WERI-Rb-1 (cell line): ENCODE measurements around the gene TMIGD1.
"Not testable (repeated sequence)": the region's sequence is repeated elsewhere in the genome, so short reads cannot be mapped to it uniquely, and the experiment has no call there.

Experiments used
- DNase-seq: peaks from one replicate; pipeline ENCODE4 v3.0.0-alpha.2; 2020
- H3K27ac ChIP-seq: fragments of 250-450 bp; sonication (Bioruptor Pico); 2 replicates; pipeline ENCODE4 v1.5.1; 2020; ENCODE audit warnings: mild to moderate bottlenecking, moderate library complexity
- H3K27me3 ChIP-seq: fragments of 250-450 bp; sonication (Bioruptor Pico); 2 replicates; pipeline ENCODE4 v1.5.1; 2021; ENCODE audit warnings: mild to moderate bottlenecking, low read depth, moderate library complexity; ENCODE audit not compliant: insufficient read depth, severe bottlenecking
- H3K36me3 ChIP-seq: fragments of 250-450 bp; sonication (Bioruptor Pico); 2 replicates; pipeline ENCODE4 v1.5.1; 2020; ENCODE audit warnings: mild to moderate bottlenecking, moderate library complexity
- H3K4me3 ChIP-seq: 2 replicates; pipeline ENCODE4 v1.5.1; 2011; ENCODE audit warnings: low read depth, mild to moderate bottlenecking, control low read depth, low read length
- H3K9me3 ChIP-seq: fragments of 250-450 bp; sonication (Bioruptor Pico); 2 replicates; pipeline ENCODE4 v1.5.1; 2021; ENCODE audit warnings: mild to moderate bottlenecking, moderate library complexity; ENCODE audit not compliant: severe bottlenecking
- TF ChIP-seq, protein P1 (sequence below): IDR thresholded peaks from 2 replicates; pipeline ENCODE4 v1.5.1; 2011; ENCODE audit warnings: low read depth, mild to moderate bottlenecking, control low read depth, inconsistent platforms, low read length

Gene TMIGD1

GRCh38 chr17:30354701-30355100 lies 20.8 kb upstream of the TMIGD1 start:
- Histone ChIP-seq H3K27ac (no peak overlapping the region), H3K4me3 (no peak overlapping the region)
- TF ChIP-seq, protein P1, sequence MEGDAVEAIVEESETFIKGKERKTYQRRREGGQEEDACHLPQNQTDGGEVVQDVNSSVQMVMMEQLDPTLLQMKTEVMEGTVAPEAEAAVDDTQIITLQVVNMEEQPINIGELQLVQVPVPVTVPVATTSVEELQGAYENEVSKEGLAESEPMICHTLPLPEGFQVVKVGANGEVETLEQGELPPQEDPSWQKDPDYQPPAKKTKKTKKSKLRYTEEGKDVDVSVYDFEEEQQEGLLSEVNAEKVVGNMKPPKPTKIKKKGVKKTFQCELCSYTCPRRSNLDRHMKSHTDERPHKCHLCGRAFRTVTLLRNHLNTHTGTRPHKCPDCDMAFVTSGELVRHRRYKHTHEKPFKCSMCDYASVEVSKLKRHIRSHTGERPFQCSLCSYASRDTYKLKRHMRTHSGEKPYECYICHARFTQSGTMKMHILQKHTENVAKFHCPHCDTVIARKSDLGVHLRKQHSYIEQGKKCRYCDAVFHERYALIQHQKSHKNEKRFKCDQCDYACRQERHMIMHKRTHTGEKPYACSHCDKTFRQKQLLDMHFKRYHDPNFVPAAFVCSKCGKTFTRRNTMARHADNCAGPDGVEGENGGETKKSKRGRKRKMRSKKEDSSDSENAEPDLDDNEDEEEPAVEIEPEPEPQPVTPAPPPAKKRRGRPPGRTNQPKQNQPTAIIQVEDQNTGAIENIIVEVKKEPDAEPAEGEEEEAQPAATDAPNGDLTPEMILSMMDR = no peak

GRCh38 chr17:30352240-30352814 lies 18.5 kb upstream of the TMIGD1 start:
- Histone ChIP-seq H3K36me3 (no peaks in the 10 kb centered on the region), H3K27ac (no peak overlapping the region), H3K4me3 (no peak overlapping the region), H3K9me3 (no peaks in the 10 kb centered on the region), H3K27me3 (no peaks in the 10 kb centered on the region)
- TF ChIP-seq, protein P1 = no peak
- no peak for DNase-seq

More at GRCh38 chr17:30354701-30355100, 20.8 kb upstream of the TMIGD1 start:
- no peaks in the 10 kb centered on the region for H3K36me3 ChIP-seq
- H3K27me3 ChIP-seq = no peaks in the 10 kb centered on the region
- no peaks in the 10 kb centered on the region for H3K9me3 ChIP-seq
- DNase-seq = no peak

GRCh38 chr17:30351735-30352134 lies 17.9 kb upstream of the TMIGD1 start:
- TF ChIP-seq, protein P1 = no peak
- H3K27me3 ChIP-seq = no peaks in the 10 kb centered on the region
- no peaks in the 10 kb centered on the region for H3K36me3 ChIP-seq
- H3K9me3 ChIP-seq = no peaks in the 10 kb centered on the region
- H3K4me3 ChIP-seq = no peak overlapping the region
- no peak for DNase-seq
- H3K27ac ChIP-seq = no peak overlapping the region

- H3K36me3 ChIP-seq, H3K27me3 ChIP-seq, H3K4me3 ChIP-seq, H3K9me3 ChIP-seq, DNase-seq, H3K27ac ChIP-seq: not testable (repeated sequence)
Measured at GRCh38 chr17:30351263-30351662, 17.4 kb upstream of the TMIGD1 start.

- H3K4me3 ChIP-seq = no peak overlapping the region
- no peak overlapping the region for H3K27ac ChIP-seq
- no peak for DNase-seq
- H3K36me3 ChIP-seq = no peaks in the 10 kb centered on the region
- no peaks in the 10 kb centered on the region for H3K27me3 ChIP-seq
- TF ChIP-seq, protein P1 = no peak
- no peaks in the 10 kb centered on the region for H3K9me3 ChIP-seq
Measured at GRCh38 chr17:30349252-30349651, 15.4 kb upstream of the TMIGD1 start.

- no peak for DNase-seq
- Histone ChIP-seq H3K4me3 (no peak overlapping the region), H3K36me3 (no peaks in the 10 kb centered on the region), H3K27ac (no peak overlapping the region), H3K9me3 (no peaks in the 10 kb centered on the region), H3K27me3 (no peaks in the 10 kb centered on the region)
- TF ChIP-seq, protein P1 = no peak
Measured at GRCh38 chr17:30347488-30347887, 13.6 kb upstream of the TMIGD1 start.
